DND-41 (cell line): Measurements from ENCODE around the gene NACC2.
"Not testable (repeated sequence)": the region's sequence is repeated elsewhere in the genome, so short reads cannot be mapped to it uniquely, and the experiment has no call there.

ENCODE experiments used
- ATAC-seq: fragments of 200-7000 bp; cut with Tn5 transposase; 3 replicates; pipeline ENCODE4 v1.9.1; 2021; ENCODE audit warnings: low read depth; ENCODE audit not compliant: insufficient read depth
- DNase-seq: peaks from one replicate; pipeline ENCODE4 v3.0.0-alpha.2; 2020
- H2AFZ ChIP-seq: 2 replicates; pipeline ENCODE4 v1.6.0; 2012; ENCODE audit warnings: low read depth, low read length
- H3K27ac ChIP-seq: 2 replicates; pipeline ENCODE4 v1.5.1; 2012; ENCODE audit warnings: low read length, inconsistent platforms
- H3K27me3 ChIP-seq: fragments of 200-600 bp; sonication (generic); 2 replicates; pipeline ENCODE4 v1.6.0; 2012; ENCODE audit warnings: low read length, mild to moderate bottlenecking, inconsistent platforms; ENCODE audit not compliant: insufficient read depth, poor library complexity
- H3K36me3 ChIP-seq: 2 replicates; pipeline ENCODE4 v1.5.1; 2012; ENCODE audit warnings: low read length, inconsistent platforms; ENCODE audit not compliant: insufficient read depth
- H3K4me1 ChIP-seq: 2 replicates; pipeline ENCODE4 v1.5.1; 2012; ENCODE audit warnings: mild to moderate bottlenecking, low read length; ENCODE audit not compliant: insufficient read depth
- H3K4me2 ChIP-seq: 2 replicates; pipeline ENCODE4 v1.6.0; 2012; ENCODE audit warnings: mild to moderate bottlenecking, moderate library complexity, low read length, inconsistent platforms; ENCODE audit not compliant: insufficient read depth
- H3K4me3 ChIP-seq, 2 experiments: fragments of 200-600 bp in 1 of 2; shearing (Covaris generic) in 1 of 2; 2 replicates each; pipeline ENCODE4 v1.5.1; 2012 to 2016; ENCODE audit warnings: inconsistent platforms in 2 of 2, low read length in 2 of 2, mild to moderate bottlenecking in 2 of 2, low read depth in 1 of 2, moderate library complexity in 1 of 2
- H3K79me2 ChIP-seq: 2 replicates; pipeline ENCODE4 v1.6.0; 2012; ENCODE audit warnings: low read length, inconsistent platforms; ENCODE audit not compliant: insufficient read depth
- H3K9ac ChIP-seq: 2 replicates; pipeline ENCODE4 v1.6.0; 2012; ENCODE audit warnings: low read depth, mild to moderate bottlenecking, inconsistent platforms, low read length, moderate library complexity
- H3K9me3 ChIP-seq: 2 replicates; pipeline ENCODE4 v1.5.1; 2012; ENCODE audit warnings: low read length, moderate library complexity, mild to moderate bottlenecking, inconsistent platforms; ENCODE audit not compliant: insufficient read depth, severe bottlenecking
- H4K20me1 ChIP-seq: 2 replicates; pipeline ENCODE4 v1.6.0; 2012; ENCODE audit warnings: low read length; ENCODE audit not compliant: insufficient read depth
- CTCF ChIP-seq: IDR thresholded peaks from 2 replicates; pipeline ENCODE4 v1.5.1; 2012; ENCODE audit warnings: borderline replicate concordance, low read length, moderate library complexity, mild to moderate bottlenecking; ENCODE audit not compliant: poor library complexity, severe bottlenecking; ENCODE audit errors: extremely low read depth
- EZH2 ChIP-seq: IDR thresholded peaks from 3 replicates; pipeline ENCODE4 v1.6.1; 2012; ENCODE audit warnings: borderline replicate concordance, low read depth, mild to moderate bottlenecking, moderate library complexity, low read length, inconsistent platforms; ENCODE audit not compliant: severe bottlenecking

NACC2 gene

GRCh38 chr9:136104916-136105315 lies 9.8 kb upstream of the NACC2 start:
- H3K79me2 ChIP-seq = no peaks in the 10 kb centered on the region
- H3K9ac ChIP-seq = no peak overlapping the region
- DNase-seq = no peak
- H3K27me3 ChIP-seq = no peaks in the 10 kb centered on the region
- H3K36me3 ChIP-seq = no peaks in the 10 kb centered on the region
- H3K9me3 ChIP-seq = no peaks in the 10 kb centered on the region
- no peak for ATAC-seq
- H3K4me2 ChIP-seq = no peak overlapping the region
- peaks cover 26% of the 10 kb centered on the region for H3K4me1 ChIP-seq
- no peaks in the 10 kb centered on the region; the same call in 1 of the 2 replicates for H4K20me1 ChIP-seq
- H3K4me3 ChIP-seq = no peak overlapping the region
- no peak overlapping the region for H3K27ac ChIP-seq
- H2AFZ ChIP-seq = no peak overlapping the region
- TF ChIP-seq CTCF (no peak), EZH2 (no peak)

GRCh38 chr9:136104488-136104800 lies 9.4 kb upstream of the NACC2 start:
- peaks cover 22% of the 10 kb centered on the region for H3K4me1 ChIP-seq
- no peaks in the 10 kb centered on the region for H3K27me3 ChIP-seq
- DNase-seq (no peak), ATAC-seq (no peak)
- H3K36me3 ChIP-seq = no peaks in the 10 kb centered on the region
- H3K79me2 ChIP-seq = no peaks in the 10 kb centered on the region
- TF ChIP-seq EZH2 = no peak
- H3K4me3 ChIP-seq = no peak overlapping the region
- no peak overlapping the region for H3K27ac ChIP-seq
- H2AFZ ChIP-seq = no peak overlapping the region
- H4K20me1 ChIP-seq = no peaks in the 10 kb centered on the region; the same call in 1 of the 2 replicates
- no peaks in the 10 kb centered on the region for H3K9me3 ChIP-seq
- H3K9ac ChIP-seq = no peak overlapping the region
- H3K4me2 ChIP-seq = no peak overlapping the region

- H4K20me1 ChIP-seq = no peaks in the 10 kb centered on the region; the same call in 1 of the 2 replicates
- no peak for ATAC-seq
- peaks cover 16% of the 10 kb centered on the region for H3K4me1 ChIP-seq
- H3K27me3 ChIP-seq = no peaks in the 10 kb centered on the region
- no peaks in the 10 kb centered on the region for H3K9me3 ChIP-seq
- no peak overlapping the region for H3K27ac ChIP-seq
- H3K4me3 ChIP-seq = no peak overlapping the region
- no peak overlapping the region for H2AFZ ChIP-seq
- DNase-seq = no peak
- TF ChIP-seq EZH2 (no peak), CTCF (no peak)
- H3K79me2 ChIP-seq = no peaks in the 10 kb centered on the region
- no peak overlapping the region for H3K9ac ChIP-seq
- H3K4me2 ChIP-seq = no peak overlapping the region
- H3K36me3 ChIP-seq = no peaks in the 10 kb centered on the region
These were observed 8.8 kb upstream of the NACC2 start for GRCh38 chr9:136103651-136104487.

GRCh38 chr9:136101615-136102074 lies 6.6 kb upstream of the NACC2 start:
- not testable (repeated sequence) for H3K4me1 ChIP-seq, DNase-seq, H3K9ac ChIP-seq, H3K36me3 ChIP-seq, H3K4me2 ChIP-seq, H3K9me3 ChIP-seq, H4K20me1 ChIP-seq, H2AFZ ChIP-seq, ATAC-seq, H3K27ac ChIP-seq, H3K4me3 ChIP-seq, H3K27me3 ChIP-seq, H3K79me2 ChIP-seq
